Colonic mucosa (tissue), 4 donors: ENCODE results near the gene CEACAM6. TPM values are rescaled to one million over a fixed set of nuclear protein-coding genes. Genes with fewer than 3 reads are reported as not detected.

ENCODE experiments used
- DNase-seq: peaks from one replicate; pipeline ENCODE4 v3.0.0-alpha.2; 2020
- H3K27ac ChIP-seq: fragments of 200-600 bp; one replicate; pipeline ENCODE4 v1.8.0; 2021
- H3K27me3 ChIP-seq: fragments of 200-600 bp; one replicate; pipeline ENCODE4 v1.8.0; 2021
- H3K36me3 ChIP-seq: fragments of 200-600 bp; one replicate; pipeline ENCODE4 v1.8.0; 2021
- H3K4me1 ChIP-seq: fragments of 200-600 bp; one replicate; pipeline ENCODE4 v1.8.0; 2021; ENCODE audit warnings: mild to moderate bottlenecking
- H3K4me3 ChIP-seq: fragments of 200-600 bp; one replicate; pipeline ENCODE4 v1.8.0; 2021
- H3K9ac ChIP-seq, 2 donors: one replicate each; pipeline ENCODE4 v1.7.0; 2013; ENCODE audit warnings: control low read depth in 2 of 2, low read depth in 2 of 2, low read length in 2 of 2
- H3K9me3 ChIP-seq: fragments of 200-600 bp; one replicate; pipeline ENCODE4 v1.8.0; 2021
- intact Hi-C: fragments of 100-400 bp; cut with DNase I; formaldehyde crosslinking; loops from one replicate; pipeline ENCODE4 v1.14.1; 2022
- total RNA-seq, 2 donors: library from RNA; stranded (reverse); fragmentation: NEBNext Ultra II Directional in 1 of 2; extraction: Animal tissue kit (Norgen Biotek cat#: 25700) in 1 of 2; gene quantifications; one replicate each; pipeline ENCODE4 v1.2.1, GENCODE V29; 2021
- TF ChIP-seq, protein P1 (sequence below): fragments of 200-600 bp; IDR thresholded peaks from one replicate; pipeline ENCODE4 v1.8.0; 2022; ENCODE audit warnings: antibody characterized with exemption, mild to moderate bottlenecking
- donor health status: healthy.
- donor health status: DM: no; HTN: no; CAD: no.
- donor health status: DM: no; HTN: no; CAD: no.

CEACAM6 gene
- total RNA-seq, 2 donors from 2014 or later: 260 to 655 TPM

DNA sequence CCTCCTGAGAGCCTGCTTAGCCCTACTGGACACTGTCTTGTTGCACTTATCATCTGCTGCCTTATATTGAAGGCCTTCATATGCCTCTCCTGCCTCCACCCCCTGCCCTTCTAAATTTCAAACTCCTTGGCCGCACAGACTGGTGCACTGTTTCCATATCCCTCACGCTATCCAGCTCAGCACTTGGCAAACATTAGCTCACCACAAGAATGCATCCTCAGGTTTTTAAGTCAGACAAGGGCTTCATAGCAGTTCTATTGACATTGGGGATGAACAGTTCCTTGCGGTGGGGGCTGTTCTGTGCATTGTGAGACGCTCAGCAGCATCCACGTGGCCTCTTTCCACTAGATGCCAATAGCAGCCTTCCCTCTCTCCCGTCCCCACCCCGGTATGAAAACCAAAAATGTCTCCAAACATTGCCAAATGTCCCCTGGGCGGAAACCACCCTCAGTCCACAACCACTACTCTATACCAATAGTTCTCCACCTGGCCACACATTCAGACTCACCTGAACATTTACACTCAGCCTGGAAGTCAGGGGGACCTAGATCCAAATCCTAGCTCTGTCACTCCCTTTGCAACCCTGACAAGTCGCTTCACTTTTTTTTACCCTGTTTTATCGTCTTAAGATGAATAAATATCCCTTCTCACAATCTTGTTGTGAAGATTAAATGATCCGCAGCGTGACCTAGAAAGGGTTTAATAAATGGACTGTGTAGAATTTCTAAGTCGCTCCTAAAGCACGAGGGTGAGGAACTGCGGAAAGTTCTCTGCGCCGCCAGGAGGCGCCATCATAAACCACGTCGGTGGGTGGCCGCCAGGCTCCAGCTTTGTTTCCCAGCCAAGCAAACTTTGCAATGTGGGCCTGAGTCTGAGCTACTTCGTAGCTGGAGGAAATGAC, 37.4 kb downstream of the CEACAM6 start:
- Histone ChIP-seq H3K36me3 (no peaks in the 10 kb centered on the region), H3K4me3 (no peak overlapping the region), H3K27me3 (no peaks in the 10 kb centered on the region), H3K9ac (no peak overlapping the region), H3K9me3 (no peaks in the 10 kb centered on the region), H3K4me1 (no peaks in the 10 kb centered on the region), H3K27ac (no peak overlapping the region)
- peak; percentile 61 for DNase-seq
- intact Hi-C loops: no loop called here
- TF ChIP-seq, protein P1, sequence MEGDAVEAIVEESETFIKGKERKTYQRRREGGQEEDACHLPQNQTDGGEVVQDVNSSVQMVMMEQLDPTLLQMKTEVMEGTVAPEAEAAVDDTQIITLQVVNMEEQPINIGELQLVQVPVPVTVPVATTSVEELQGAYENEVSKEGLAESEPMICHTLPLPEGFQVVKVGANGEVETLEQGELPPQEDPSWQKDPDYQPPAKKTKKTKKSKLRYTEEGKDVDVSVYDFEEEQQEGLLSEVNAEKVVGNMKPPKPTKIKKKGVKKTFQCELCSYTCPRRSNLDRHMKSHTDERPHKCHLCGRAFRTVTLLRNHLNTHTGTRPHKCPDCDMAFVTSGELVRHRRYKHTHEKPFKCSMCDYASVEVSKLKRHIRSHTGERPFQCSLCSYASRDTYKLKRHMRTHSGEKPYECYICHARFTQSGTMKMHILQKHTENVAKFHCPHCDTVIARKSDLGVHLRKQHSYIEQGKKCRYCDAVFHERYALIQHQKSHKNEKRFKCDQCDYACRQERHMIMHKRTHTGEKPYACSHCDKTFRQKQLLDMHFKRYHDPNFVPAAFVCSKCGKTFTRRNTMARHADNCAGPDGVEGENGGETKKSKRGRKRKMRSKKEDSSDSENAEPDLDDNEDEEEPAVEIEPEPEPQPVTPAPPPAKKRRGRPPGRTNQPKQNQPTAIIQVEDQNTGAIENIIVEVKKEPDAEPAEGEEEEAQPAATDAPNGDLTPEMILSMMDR: peak; percentile 67

DNA sequence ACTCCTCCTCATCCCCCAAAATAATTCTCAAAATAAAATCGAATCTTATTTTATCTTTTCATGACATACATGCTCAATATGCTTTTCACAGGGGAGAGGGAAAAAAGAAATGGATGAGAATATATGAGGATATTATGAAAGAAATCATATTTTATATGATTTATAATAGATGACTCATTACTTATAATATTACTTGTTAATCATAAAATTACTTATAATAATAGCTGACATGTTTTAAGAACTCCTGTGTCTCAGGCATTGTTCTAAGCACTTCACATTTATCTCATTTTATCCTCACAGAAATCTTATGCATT, 38.0 kb downstream of the CEACAM6 start:
- H3K4me3 ChIP-seq: no peak overlapping the region
- intact Hi-C loops: no loop called here
- no peaks in the 10 kb centered on the region for H3K27me3 ChIP-seq
- H3K4me1 ChIP-seq: no peaks in the 10 kb centered on the region
- no peak for DNase-seq
- H3K36me3 ChIP-seq: no peaks in the 10 kb centered on the region
- no peak overlapping the region for H3K9ac ChIP-seq
- no peaks in the 10 kb centered on the region for H3K9me3 ChIP-seq
- TF ChIP-seq, protein P1: no peak
- H3K27ac ChIP-seq: no peak overlapping the region

DNA sequence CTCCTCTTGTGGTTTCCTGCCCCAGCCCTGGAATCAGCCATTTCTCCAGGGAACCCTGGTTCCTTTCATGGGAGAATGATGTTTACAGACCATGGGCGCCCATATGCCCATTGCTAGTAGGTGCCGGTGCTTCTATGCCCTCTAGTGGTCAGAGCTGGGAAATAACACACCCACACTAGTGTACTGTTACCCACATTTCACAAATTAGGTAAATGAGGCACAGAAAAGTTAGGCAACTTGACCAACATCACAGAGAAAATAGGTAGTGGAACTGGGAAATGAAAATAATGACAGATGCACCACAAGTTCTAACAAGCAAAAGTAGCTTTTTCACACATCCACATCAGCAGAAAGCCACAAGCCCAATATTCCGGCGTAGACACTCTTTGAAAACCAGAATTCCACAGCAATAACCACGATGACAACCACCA, 39.7 kb downstream of the CEACAM6 start:
- peak; percentile 77 for DNase-seq
- intact Hi-C loops: loop anchor here (2.0 kb wide), 1 partner anchor 26 kb away; no protein-coding TSS in a partner anchor
- H3K9ac ChIP-seq: no peak overlapping the region
- no peak overlapping the region for H3K4me3 ChIP-seq
- no peaks in the 10 kb centered on the region for H3K36me3 ChIP-seq
- no peaks in the 10 kb centered on the region for H3K4me1 ChIP-seq
- H3K27me3 ChIP-seq: no peaks in the 10 kb centered on the region
- H3K27ac ChIP-seq: no peak overlapping the region
- H3K9me3 ChIP-seq: no peaks in the 10 kb centered on the region
- TF ChIP-seq, protein P1: peak; percentile 81

DNA sequence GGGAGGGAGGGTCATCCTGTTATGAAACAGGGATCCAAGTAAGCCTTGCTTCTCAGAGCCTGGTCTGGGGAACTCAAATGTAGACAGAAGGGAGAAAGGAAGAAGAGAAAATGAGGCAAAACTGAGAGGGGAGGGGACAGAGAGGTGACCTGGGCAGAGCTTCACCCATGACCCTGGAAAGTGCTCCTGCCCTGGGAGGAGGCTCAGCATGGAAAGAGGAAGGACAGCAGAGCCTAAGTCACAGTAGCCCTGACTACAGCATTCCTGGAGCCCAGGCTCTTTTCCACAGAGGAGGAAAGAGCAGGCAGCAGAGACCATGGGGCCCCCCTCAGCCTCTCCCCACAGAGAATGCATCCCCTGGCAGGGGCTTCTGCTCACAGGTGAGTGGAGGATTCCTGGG, 41.0 kb downstream of the CEACAM6 start, which contains the start of gene CEACAM3:
Gene CEACAM3, plus strand, starts transcription at position 226 of the 400 bp plus-strand sequence. Its CDS starts 91 bp downstream, at position 317.
- Histone ChIP-seq H3K27me3 (no peaks in the 10 kb centered on the region), H3K9me3 (no peaks in the 10 kb centered on the region), H3K4me1 (no peaks in the 10 kb centered on the region), H3K36me3 (no peaks in the 10 kb centered on the region), H3K4me3 (no peak within 1 kb of the TSS), H3K27ac (no peak within 1 kb of the TSS), H3K9ac (no peak within 1 kb of the TSS)
- intact Hi-C loops: no loop called here
- TF ChIP-seq, protein P1: no peak
- DNase-seq: no peak

DNA sequence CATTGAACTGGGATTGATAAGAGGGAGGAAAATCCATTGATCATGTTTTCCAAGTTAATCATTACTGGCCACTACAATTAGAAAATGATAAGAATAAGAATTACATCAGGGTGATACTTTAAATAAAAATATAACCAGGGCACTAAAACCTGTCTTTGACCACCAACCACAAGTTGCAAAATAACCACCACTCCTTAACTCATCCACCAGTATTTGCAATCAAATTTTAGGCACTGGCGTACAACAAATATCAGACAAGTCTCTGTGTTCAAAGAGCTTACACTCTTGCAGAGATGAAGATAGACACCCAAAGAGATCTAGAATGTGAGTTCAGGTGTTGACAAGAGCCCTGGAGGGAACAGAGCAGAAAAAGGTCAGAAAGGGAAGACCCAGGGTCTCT, 41.6 kb downstream of the CEACAM6 start:
- Histone ChIP-seq H3K9me3 (no peaks in the 10 kb centered on the region), H3K4me1 (no peaks in the 10 kb centered on the region), H3K27me3 (no peaks in the 10 kb centered on the region), H3K36me3 (no peaks in the 10 kb centered on the region), H3K4me3 (no peak overlapping the region), H3K27ac (no peak overlapping the region), H3K9ac (no peak overlapping the region)
- intact Hi-C loops: no loop called here
- no peak for DNase-seq
- TF ChIP-seq, protein P1: no peak
